ENCODE data around the gene CACNA1H. TPM values are rescaled to one million over a fixed set of nuclear protein-coding genes. Genes with fewer than 3 reads are reported as not detected.
A peak's percentile ranks its signal among the peaks of the same experiment; 100 is the strongest.

CACNA1H gene
- total RNA-seq, 1 donor from 2014 or later = 1.1 TPM

- ATAC-seq = no peak
Observed at GRCh38 chr16:1158456-1159324, 5.8 kb downstream of the CACNA1H start.

- ATAC-seq = no peak
Observed at GRCh38 chr16:1159325-1159972, 6.5 kb downstream of the CACNA1H start.

GRCh38 chr16:1159973-1160772 lies 7.3 kb downstream of the CACNA1H start:
- ATAC-seq = peak; percentile 31

GRCh38 chr16:1160773-1161348 lies 8.0 kb downstream of the CACNA1H start:
- no peak for ATAC-seq

- no peak for ATAC-seq
Observed at GRCh38 chr16:1162701-1163566, 10.0 kb downstream of the CACNA1H start.

- no peak for ATAC-seq
Observed at GRCh38 chr16:1163567-1164055, 10.7 kb downstream of the CACNA1H start.

- no peak for ATAC-seq
Observed at GRCh38 chr16:1164382-1164781, 11.5 kb downstream of the CACNA1H start.

GRCh38 chr16:1164975-1165374 lies 12.1 kb downstream of the CACNA1H start:
- no peak for ATAC-seq

GRCh38 chr16:1165511-1165910 lies 12.6 kb downstream of the CACNA1H start:
- ATAC-seq = no peak

GRCh38 chr16:1167276-1168107 lies 14.6 kb downstream of the CACNA1H start:
- ATAC-seq = peak; percentile 57

GRCh38 chr16:1168837-1169236 lies 15.9 kb downstream of the CACNA1H start:
- no peak for ATAC-seq

GRCh38 chr16:1169285-1170075 lies 16.6 kb downstream of the CACNA1H start:
- ATAC-seq = no peak

- no peak for ATAC-seq
Observed at GRCh38 chr16:1170076-1170418, 17.1 kb downstream of the CACNA1H start.

- no peak for ATAC-seq
Observed at GRCh38 chr16:1171001-1171400, 18.1 kb downstream of the CACNA1H start.

- ATAC-seq = no peak
Observed at GRCh38 chr16:1171854-1172428, 19.0 kb downstream of the CACNA1H start.

- ATAC-seq = no peak
Observed at GRCh38 chr16:1172651-1173050, 19.7 kb downstream of the CACNA1H start.

GRCh38 chr16:1173788-1174451 lies 21.0 kb downstream of the CACNA1H start:
- no peak for ATAC-seq

GRCh38 chr16:1174477-1175357 lies 21.8 kb downstream of the CACNA1H start:
- ATAC-seq = peak; percentile 8

Data from esophagus mucosa (tissue), 1 donor.